Endometrial microvascular endothelial cells (primary cell): ENCODE data around the gene IPPK. TPM values are rescaled to one million over a fixed set of nuclear protein-coding genes. Genes with fewer than 3 reads are reported as not detected.

Source experiments
- in situ Hi-C: cut with HindIII; loops from 2 replicates; pipeline ENCODE4 v1.10.0; 2017; ENCODE audit warnings: low sequenced_read_pairs, low pct_unique_long_range_greater_than_20kb; ENCODE audit errors: inconsistent ontology term
- total RNA-seq: library from RNA; depleted of rRNA; stranded (reverse); fragments of >200 nt; gene quantifications from one replicate; pipeline ENCODE4 v1.2.3, GENCODE V29; 2015; ENCODE audit errors: inconsistent ontology term

The IPPK gene
- total RNA-seq, 1 donor from 2014 or later, result 21.2 TPM

DNA sequence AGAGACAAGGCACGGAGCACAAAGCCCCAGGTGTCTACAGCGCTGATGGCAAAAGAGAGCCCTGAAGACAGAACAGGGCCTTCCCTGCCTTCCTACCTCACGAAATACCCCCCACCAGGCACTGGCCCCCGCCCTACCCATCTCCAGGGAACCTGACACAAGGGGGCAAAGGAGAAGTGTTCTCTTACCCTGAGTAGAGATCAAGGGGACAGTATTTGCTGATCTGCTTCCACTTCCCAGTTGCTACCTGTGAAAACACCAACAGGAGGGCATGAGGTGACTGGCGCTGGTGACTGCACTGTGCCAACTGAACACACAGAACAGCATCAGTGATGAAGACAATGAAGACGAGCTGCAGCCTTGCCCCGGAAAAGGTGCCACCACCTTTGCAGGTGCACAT lies 27.4 kb downstream of the IPPK start:
- in situ Hi-C loops, result no loop called here

DNA sequence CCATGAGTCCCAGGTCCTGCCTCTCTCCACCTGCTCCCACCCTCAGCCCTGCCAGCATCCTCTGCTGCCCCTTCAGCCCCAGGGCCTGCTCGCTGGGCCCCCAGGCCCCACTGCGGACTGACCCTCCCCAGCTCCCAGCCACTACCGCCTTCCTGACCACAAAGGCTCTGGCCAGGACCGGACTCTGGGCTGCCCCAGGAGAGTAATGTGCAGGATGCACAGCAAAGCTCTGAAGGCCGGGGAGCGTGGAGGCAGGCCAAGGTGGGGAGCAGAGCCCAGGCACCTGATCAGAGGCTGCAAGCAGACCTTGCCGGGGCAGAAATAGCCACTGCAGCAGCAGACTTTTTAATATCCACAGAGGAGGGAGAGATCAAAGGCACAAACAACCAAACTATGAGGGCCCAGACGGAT lies 27.9 kb downstream of the IPPK start:
- in situ Hi-C loops, result no loop called here

DNA sequence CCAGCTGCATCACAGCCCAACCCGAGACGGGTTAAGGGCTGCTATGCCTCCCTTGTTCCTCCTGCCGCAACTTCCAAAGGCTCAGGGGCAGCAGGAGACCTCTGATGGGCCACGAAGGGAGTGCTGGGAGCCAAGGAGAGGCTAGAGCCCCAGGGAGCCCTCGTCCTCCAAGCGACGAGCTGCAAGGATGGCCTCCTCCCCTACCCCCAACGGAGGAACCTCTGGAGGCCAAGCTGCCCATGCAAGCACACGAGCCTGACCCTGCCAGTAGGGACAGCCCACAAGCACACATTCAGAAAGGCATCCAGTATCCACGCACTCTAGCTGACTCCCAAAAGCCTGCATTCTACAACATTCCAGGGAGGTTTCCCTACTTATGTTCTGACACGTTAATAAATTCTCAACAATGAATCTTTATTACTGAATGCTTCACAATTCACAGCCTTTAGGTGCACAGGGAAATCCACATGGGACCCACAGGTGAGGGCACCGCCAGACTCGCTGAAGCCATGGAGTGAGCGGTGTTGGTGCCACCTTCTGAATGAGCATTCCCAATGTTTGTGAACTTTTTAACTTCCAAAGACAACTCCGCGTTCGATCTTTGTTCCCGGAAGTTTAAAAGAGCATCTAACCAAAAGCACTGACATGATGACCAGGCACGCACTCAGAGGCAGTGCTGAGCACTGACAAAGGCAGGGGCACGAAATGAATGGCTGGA lies 28.7 kb downstream of the IPPK start:
- in situ Hi-C loops, result no loop called here

DNA sequence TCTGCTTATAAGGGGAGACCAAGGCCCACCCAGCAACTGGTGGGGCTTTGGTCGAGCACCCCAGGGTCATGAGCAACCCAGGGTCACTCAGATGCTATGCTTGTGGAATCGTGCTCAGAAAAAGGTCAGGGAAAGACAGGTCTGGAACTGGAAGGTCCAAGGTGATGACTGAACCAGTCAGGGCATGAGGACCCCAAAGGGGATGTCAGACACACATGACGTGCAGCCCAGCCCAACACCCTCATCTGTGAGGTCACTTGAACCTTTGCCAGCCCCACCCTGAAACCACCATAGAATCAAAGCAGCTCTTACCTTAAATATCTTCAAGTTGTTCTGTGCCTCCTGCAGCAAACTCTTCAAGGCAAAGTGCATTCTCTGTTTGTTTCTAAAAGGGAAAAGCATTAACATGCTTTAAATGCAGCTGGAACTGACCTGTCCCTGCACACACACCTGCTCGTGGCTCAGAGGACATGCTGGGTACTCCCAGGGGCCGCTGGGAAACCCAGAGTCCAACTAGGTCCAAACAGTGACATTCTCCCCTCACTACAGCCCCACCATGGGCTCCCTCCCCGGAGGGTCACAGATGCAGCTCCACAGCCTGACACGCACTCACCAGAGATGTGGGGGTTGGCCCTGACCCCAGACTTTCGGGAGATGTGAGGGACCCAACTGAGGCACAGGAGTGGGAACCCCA lies 29.4 kb downstream of the IPPK start:
- in situ Hi-C loops, result no loop called here

DNA sequence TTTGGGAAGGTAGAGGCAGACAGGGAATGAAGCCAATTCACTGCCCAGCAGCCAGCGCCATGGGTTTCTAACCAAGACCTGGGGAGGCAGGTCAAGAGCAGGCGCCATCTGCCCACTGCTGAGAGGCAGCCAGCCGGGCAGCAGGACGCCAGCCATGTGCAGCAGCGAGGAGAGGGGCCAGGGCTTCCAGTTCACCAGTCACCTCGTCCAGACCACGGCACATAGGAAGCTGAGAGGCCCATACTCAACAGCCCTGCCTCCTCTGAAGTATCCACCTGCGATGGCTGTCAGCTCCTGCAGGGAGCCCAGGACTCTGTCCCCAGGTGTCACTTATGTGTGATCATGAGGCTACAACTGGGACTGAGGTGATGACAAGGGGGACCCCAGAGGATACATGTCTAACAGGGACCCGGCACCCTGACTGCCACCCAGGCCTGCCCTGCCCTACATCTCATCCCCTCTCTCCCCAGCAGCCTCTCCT lies 30.1 kb downstream of the IPPK start:
- in situ Hi-C loops, result no loop called here

DNA sequence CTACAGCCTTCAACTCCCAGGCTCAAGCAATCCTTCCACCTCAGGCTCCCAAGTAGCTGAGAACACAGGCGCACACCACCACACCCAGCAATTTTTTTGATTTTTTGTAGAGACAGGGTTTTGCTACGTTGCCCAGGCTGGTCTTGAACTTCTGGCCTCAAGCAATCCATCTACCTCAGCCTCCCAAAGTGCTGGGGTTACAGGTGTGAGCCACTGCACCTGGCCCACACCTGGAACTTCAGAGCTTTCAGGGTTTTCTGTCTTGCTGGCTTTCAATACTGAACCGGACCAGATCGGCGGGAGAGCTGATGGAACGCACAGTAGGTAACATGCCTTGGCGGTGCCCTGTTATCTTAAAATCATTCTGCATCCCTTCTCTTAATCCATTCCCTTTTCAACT lies 30.8 kb downstream of the IPPK start:
- in situ Hi-C loops, result no loop called here

DNA sequence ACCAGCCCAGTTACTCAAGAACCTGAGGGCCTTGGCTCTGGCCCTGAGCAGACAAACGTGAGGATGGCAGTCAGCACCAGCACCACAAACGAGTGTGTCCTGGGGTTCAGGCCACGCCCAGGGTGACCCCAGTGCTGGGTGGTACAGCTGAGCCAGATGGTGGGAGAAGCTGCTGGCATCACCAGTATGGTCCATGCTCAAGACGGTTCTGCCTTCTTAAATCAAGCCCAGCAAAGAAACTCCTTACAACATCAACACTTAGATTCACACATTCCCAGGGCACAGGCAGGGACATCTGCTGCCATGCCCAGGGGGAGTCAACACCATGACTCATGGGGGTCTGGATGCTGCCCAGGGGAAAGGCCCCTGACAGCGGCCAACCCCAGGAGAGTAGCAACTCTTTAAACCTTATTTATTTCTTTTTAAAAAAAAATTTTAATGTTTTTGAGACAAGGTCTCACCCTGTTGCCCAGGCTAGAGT lies 31.3 kb downstream of the IPPK start:
- in situ Hi-C loops, result no loop called here

DNA sequence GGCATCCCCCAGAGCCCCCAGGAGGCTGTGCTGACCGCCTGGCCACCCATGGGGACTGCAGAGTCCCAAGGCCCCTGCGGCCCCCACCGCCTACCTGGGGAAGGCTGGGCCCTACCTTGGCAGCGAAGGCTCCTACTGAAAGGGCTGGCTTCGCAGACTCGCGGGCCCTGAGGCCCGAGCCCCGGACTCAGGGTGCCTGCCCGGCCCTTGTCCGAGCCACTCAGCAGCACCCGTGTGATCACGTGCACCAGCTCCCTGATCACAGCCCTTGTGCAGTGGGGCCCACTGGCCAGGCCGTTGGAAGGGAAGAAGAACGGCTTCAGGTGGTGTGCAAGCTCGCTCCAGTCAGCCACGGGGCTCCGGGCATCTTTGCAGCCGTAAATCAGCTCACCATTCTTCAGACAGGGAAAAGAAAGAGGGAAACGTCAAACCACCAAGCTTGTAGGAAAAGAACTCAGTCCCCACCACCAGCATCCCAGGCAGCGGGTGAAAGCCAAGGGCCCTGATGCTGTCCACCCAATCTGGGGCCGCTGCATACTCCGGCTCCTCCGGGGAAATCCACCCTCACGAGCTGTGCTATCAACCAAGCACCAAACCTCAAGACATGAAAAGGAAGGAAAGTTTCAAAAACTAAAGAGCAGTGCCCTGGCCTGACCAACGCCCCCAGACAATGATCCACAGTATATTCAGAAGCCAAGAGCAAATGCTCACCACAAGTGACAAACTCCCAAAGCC lies 31.9 kb downstream of the IPPK start:
- in situ Hi-C loops, result no loop called here

DNA sequence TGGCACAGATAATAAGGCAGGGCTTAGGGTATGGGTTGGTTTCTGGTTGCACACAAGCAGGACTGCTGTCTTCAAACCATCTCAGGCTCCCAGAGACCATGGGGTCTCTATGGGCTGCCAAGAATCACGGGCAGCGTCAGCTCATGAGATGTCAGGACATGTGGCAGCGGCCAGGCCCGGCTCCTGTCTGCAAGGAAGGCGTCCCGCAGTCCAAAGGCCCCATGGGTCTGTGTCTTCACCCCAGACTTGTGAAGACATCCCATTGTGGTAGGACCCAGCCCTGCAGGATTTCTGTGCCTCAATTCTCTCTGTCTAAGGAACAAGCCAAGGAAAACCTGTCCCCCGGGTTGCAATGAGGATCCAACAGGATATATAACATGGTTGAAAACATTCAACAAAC lies 32.6 kb downstream of the IPPK start:
- in situ Hi-C loops, result no loop called here

DNA sequence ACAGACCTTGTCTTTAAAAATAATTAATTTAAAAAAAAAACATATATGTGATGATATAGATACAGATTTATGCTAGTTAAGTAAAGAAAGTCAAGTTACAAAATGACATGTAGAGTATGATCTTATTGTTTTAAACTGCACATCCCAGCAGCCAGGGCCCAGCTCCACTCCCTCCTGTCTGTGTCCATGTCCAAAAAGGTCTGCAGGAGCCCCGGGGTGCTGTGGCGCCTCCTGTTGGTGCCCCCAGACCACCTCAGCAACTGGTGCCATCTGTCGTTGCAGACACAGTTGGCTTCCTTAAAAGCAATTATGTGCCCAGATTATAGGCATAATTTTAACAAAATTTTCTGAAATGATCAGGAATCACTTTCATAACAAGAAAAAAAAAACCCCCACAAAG lies 33.3 kb downstream of the IPPK start:
- in situ Hi-C loops, result no loop called here

DNA sequence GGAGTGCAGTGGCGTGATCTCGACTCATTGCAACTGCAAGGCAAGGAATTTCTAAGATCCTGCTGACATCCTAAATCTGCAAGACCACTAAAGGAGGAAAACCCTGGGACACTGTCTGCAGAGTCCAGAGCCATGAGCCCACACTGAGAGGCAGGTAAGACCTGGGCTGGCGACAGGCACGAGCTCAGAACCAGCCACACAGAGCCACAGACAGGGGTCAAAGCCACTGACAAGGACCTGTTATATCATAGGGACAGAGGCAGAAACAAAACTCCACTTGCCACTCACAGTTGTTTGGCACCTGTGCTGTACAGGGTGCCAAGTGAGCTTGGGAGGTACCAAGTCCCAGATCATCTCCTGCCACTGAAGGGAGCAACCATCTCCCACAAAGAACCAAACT lies 34.2 kb downstream of the IPPK start:
- in situ Hi-C loops, result no loop called here

DNA sequence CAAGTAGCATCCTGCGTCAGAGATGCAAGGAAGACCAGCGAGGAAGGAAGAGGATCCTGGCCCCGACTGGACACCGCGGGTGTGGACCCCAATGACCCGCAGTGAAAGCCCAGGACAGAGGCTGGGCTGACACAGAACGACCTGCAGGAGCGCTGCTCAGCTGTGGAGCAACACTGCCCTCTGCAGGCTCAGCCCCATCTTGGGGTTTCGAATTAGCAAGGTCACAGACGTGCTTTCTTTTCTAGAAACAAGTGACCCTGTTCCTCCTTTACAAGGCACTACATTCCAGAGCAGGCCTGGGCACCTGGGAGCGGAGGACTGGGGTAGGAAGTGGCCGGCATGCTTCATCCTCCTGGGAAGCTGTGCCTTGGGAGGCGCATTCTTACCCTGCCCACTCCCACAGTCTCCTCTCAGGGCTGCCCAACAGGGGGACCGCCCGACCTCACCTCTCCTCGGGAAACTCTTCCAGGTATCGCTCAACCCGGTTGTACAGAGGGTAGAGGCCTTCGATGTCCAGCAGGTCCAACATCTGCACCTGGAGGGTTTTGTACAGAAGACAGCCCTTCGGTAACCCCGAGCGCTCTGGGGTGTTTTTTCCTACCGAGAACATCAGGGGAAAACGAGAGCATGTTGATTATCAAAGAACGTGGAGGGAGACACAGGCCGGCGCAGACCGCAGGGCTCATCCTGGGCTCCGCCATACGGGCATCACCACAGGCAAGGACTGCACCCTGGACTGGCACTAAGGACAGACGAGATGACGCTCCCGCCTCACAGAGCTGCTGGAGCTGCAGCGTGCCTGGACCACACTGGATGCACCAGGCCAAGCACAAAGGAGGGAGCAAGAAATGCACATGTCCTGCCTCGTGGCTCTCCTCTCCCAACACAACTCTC lies 35.0 kb downstream of the IPPK start:
- in situ Hi-C loops, result no loop called here

DNA sequence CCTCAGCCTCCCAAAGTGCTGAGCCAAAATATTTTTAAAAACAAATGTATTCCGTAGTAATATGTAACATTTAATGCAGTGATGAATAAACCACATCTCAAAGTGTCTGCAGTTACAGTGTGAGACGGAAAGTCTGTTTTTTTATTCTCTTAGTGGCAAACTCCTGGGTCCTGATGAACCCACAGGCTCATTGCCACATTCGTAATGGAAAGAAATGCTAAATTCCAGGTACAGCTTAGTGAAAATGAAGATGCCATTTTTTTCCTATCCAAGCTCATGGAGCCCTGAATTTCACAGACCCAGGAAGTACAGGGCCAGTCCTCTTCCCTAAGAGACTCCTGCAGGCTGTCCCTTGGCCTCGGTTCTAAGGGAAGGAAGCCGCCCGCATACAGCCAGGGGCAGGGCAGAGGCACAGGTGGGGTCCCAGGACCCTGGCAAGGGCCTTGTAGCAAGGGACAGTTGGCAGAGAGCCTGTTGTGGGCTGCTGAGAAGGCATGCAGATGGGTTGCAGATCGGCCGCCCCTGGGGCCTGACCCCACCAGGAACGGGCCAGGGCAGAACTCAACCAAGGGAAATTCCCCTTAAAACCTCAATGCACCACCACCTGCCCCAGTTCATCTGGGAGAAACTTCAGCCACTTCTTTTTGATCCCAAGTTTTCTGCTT lies 36.2 kb downstream of the IPPK start:
- in situ Hi-C loops, result no loop called here

DNA sequence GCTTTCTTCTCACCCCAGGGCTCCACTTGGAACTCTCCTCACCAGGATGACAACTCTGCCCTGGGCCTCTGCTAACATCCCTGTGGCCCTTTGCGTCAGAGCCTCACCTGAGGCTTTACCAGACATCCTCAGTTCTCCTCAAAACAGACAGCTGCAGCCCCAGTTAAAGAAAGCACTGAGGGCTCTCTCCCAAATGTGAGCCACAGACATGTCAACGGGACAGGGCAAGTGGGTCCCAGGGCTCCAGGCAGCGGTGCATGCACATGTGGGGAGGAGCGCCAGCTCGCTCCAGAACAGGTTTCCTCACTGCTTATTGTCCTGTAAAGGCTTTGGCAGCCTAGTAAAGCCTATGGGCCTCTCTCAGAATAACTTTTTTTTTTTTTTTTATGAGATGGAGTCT lies 37.3 kb downstream of the IPPK start:
- in situ Hi-C loops, result no loop called here

DNA sequence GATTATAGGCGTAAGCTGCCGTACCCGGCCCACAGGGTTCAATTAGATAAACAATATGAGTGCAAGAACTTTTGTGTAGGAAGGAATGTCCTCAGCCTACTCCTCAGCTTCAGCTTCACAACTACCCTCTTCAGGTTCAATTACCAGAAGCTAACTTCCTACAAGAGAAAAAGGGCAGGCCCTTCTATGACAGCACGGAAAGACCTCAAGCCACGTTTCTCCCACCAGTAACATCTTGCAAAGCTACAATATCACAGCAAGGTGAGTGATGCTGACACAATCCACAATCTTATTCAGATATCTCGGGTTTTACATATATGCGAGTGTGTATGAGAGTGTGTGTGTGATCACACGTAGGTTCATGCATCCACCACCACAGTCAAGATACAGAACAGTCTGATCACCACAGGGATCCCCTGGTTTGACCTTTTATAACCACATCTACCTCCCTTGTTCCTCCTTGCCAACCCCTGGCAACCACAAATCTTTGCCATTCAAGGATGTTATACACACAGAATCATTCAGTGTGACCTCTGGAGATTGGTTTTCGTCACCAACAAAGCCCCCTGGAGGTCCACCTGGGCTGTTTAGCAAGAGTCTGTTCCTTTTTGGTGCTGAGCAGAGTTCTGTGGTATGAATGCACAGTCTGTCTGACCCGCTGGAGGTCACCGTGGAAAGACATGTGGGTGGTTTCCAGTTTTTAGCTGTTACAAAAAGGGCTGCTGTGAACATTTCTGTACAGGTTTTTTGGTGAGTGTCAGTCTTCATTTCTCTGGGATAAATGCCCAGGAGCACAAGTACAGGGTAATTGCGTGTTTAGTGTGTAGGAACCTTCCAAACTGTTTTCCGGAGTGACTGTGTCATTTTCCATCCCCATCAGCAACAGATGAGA lies 38.2 kb downstream of the IPPK start:
- in situ Hi-C loops, result no loop called here

DNA sequence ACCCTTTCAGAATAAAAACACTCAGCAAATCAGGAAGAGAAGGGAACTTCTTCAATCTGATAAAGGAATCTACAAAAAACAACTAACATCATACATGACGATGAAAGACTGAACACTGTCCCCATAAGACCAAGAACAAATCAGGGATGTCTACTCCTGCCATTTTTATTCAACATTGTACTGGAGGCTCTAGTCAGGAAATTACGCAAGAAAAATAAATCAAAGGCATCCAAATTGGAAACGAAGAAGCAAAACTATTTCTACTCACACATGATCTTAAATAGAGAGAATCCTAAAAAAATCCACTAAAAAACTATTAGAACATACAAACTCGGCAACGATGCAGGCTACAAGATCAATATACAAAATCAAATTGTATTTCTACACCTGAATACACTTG lies 42.3 kb downstream of the IPPK start:
- in situ Hi-C loops, result no loop called here

DNA sequence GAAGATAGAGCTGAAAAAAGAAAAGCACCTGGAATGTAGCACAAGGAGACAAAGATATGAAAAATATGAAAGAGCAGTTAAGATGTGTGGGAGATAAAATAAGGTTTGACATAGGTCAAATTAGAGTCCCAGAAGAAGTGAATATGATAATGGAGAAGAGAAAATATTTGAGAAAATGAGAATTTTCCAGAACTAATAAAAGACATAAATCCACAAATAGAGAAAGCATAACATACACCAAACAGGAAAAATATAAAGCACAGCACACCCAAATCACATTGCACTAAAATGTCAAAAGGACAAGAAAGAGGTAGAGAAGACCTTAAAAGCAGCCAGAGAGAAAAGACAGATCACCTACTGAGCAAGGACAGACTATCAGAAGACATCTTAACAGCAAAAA lies 43.4 kb downstream of the IPPK start:
- in situ Hi-C loops, result no loop called here
